ENCODE results near the gene C17orf113. TPM values are rescaled to one million over a fixed set of nuclear protein-coding genes. Genes with fewer than 3 reads are reported as not detected.

The C17orf113 gene
- total RNA-seq, 3 donors from 2014 or later (not counting 1 experiment from before 2014, with no cell fraction given) = 0.25 to 0.28 (median 0.26) TPM

GRCh38 chr17:42078396-42079043 lies 28.1 kb upstream of the C17orf113 start:
- H3K27me3 Mint-ChIP-seq (ENCODE audit: low read depth in 2 of 2) = peaks cover 7 to 9% of the 10 kb centered on the region in 2 donors
- 66% methylated on average over 7 of the region's 8 CpGs for WGBS (ENCODE audit: insufficient coverage)

DNA sequence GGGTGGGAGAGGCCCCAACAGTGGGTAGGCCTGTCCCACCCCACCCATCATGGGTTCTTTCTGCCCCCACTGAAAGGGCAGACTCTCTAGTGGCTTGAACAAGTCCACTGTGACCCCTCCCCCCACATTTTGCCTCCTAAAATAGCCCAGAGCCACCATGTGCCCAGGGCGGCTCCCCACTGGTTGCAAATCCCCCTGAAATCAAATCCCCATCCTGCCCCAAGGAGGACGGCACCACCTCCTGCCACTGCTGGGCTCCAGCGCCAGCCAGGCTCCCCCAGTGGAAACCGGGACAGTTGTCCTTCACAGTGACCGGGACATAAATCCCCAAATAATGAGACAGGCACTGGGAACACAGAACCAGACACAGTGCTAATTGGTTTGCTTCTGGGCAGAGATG lies 27.4 kb upstream of the C17orf113 start:
- Histone ChIP-seq H3K36me3 (ENCODE audit: control insufficient read depth, insufficient read depth, low read length) (no peaks in the 10 kb centered on the region), H3K9me3 (ENCODE audit: control insufficient read depth, insufficient read depth, low read length) (no peaks in the 10 kb centered on the region), H3K4me1 (ENCODE audit: control insufficient read depth, insufficient read depth, low read length) (peaks cover 2% of the 10 kb centered on the region), H3K4me3 (ENCODE audit: low read length) (no peak overlapping the region), H3K27me3 (ENCODE audit: control insufficient read depth, insufficient read depth, low read length) (peaks cover 2% of the 10 kb centered on the region), H3K27ac (ENCODE audit: low read length) (no peak overlapping the region)
- H3K27me3 Mint-ChIP-seq (ENCODE audit: low read depth in 2 of 2) = peaks cover 7 to 15% of the 10 kb centered on the region in 2 donors
- no peaks in the 10 kb centered on the region for H3K9me3 Mint-ChIP-seq
- no peak overlapping the region for H3K4me3 Mint-ChIP-seq
- H3K4me1 Mint-ChIP-seq = peaks cover 0 to 3% of the 10 kb centered on the region in 2 donors
- DNase-seq (no peak), ATAC-seq (no peak)
- 92% methylated on average over 5 of the region's 5 CpGs for WGBS (ENCODE audit: insufficient coverage)
- TF ChIP-seq, protein P1, sequence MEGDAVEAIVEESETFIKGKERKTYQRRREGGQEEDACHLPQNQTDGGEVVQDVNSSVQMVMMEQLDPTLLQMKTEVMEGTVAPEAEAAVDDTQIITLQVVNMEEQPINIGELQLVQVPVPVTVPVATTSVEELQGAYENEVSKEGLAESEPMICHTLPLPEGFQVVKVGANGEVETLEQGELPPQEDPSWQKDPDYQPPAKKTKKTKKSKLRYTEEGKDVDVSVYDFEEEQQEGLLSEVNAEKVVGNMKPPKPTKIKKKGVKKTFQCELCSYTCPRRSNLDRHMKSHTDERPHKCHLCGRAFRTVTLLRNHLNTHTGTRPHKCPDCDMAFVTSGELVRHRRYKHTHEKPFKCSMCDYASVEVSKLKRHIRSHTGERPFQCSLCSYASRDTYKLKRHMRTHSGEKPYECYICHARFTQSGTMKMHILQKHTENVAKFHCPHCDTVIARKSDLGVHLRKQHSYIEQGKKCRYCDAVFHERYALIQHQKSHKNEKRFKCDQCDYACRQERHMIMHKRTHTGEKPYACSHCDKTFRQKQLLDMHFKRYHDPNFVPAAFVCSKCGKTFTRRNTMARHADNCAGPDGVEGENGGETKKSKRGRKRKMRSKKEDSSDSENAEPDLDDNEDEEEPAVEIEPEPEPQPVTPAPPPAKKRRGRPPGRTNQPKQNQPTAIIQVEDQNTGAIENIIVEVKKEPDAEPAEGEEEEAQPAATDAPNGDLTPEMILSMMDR (IDR thresholded peaks at IDR 0.05) = no peak
- no peaks in the 10 kb centered on the region for H3K36me3 Mint-ChIP-seq
- no peak overlapping the region for H3K27ac Mint-ChIP-seq
- intact Hi-C loops (cut with micrococcal nuclease) = no loop called here

More at GRCh38 chr17:42078396-42079043, 28.1 kb upstream of the C17orf113 start:
- H3K9me3 ChIP-seq (ENCODE audit: control insufficient read depth, insufficient read depth, low read length) = no peaks in the 10 kb centered on the region
- no peaks in the 10 kb centered on the region for H3K36me3 Mint-ChIP-seq
- H3K4me1 Mint-ChIP-seq = no peaks in the 10 kb centered on the region
- no peaks in the 10 kb centered on the region for H3K4me1 ChIP-seq (ENCODE audit: control insufficient read depth, insufficient read depth, low read length)
- H3K27ac Mint-ChIP-seq = no peak overlapping the region
- no peak overlapping the region for H3K4me3 ChIP-seq (ENCODE audit: low read length)
- H3K27ac ChIP-seq (ENCODE audit: low read length) = no peak overlapping the region
- no peak overlapping the region for H3K4me3 Mint-ChIP-seq
- no peaks in the 10 kb centered on the region for H3K27me3 ChIP-seq (ENCODE audit: control insufficient read depth, insufficient read depth, low read length)
- no peaks in the 10 kb centered on the region for H3K36me3 ChIP-seq (ENCODE audit: control insufficient read depth, insufficient read depth, low read length)
- no peak for ATAC-seq
- no peaks in the 10 kb centered on the region for H3K9me3 Mint-ChIP-seq
- DNase-seq = no peak
- TF ChIP-seq, protein P1 (IDR thresholded peaks at IDR 0.05) = no peak
- intact Hi-C loops (cut with micrococcal nuclease) = no loop called here

DNA sequence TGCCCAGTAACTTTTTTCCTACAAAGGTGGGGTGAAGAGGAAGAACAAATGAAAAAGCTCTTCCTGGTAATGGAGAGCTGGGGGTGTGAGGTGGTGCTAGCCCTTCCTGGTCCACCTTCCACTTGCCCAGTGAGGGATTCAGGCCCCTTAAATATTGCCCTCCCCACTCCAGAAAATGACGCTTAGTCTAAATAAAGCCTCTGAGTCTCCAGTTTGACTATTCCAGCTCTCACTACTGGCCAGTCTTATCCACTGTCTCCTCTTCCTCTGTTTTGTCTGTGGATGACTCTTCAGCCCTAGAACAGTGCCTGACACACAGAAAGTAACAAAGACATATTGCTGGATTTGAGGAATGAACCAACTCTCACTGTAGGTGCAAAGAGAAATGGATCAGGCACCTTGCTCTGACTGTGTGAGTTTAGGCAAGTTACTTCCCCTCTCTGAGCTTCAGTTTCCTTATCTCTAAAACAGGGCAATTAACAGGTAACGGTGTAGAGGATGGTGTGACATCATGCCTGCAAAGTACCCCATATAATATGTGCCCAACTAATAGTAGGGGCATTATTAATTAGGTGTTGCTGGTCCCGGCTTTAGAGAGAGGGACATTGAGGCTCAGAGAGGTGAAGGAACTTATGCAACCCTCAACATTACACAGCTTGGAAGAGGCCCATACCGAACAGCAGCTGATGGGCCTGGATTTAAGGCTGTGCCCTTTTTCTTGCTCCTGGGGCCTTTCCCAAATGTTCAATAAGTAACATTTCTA lies 26.6 kb upstream of the C17orf113 start:
- no peak overlapping the region for H3K4me3 Mint-ChIP-seq
- intact Hi-C loops (cut with micrococcal nuclease) = no loop called here

More for the DNA sequence above, 26.6 kb upstream of the C17orf113 start:
- peaks cover 4% of the 10 kb centered on the region for H3K27me3 ChIP-seq (ENCODE audit: control insufficient read depth, insufficient read depth, low read length)
- Mint-ChIP-seq H3K36me3 (no peaks in the 10 kb centered on the region), H3K27ac (no peak overlapping the region), H3K27me3 (ENCODE audit: low read depth in 2 of 2) (peaks cover 7 to 18% of the 10 kb centered on the region in 2 donors), H3K4me1 (peaks cover 0 to 7% of the 10 kb centered on the region in 2 donors), H3K9me3 (no peaks in the 10 kb centered on the region)
- DNase-seq (no peak), ATAC-seq (no peak)
- no peak overlapping the region for H3K27ac ChIP-seq (ENCODE audit: low read length)
- H3K9me3 ChIP-seq (ENCODE audit: control insufficient read depth, insufficient read depth, low read length) = no peaks in the 10 kb centered on the region
- TF ChIP-seq, protein P1 (IDR thresholded peaks at IDR 0.05) = no peak
- H3K36me3 ChIP-seq (ENCODE audit: control insufficient read depth, insufficient read depth, low read length) = no peaks in the 10 kb centered on the region
- H3K4me3 ChIP-seq (ENCODE audit: low read length) = no peak overlapping the region
- H3K4me1 ChIP-seq (ENCODE audit: control insufficient read depth, insufficient read depth, low read length) = peaks cover 8% of the 10 kb centered on the region
- 92% methylated on average over 3 of the region's 4 CpGs for WGBS (ENCODE audit: insufficient coverage)

All from natural killer cell (primary cell).